Measurements from ENCODE around the gene HINT3.
"Not testable (repeated sequence)": the region's sequence is repeated elsewhere in the genome, so short reads cannot be mapped to it uniquely, and the experiment has no call there.

HINT3 gene

DNA sequence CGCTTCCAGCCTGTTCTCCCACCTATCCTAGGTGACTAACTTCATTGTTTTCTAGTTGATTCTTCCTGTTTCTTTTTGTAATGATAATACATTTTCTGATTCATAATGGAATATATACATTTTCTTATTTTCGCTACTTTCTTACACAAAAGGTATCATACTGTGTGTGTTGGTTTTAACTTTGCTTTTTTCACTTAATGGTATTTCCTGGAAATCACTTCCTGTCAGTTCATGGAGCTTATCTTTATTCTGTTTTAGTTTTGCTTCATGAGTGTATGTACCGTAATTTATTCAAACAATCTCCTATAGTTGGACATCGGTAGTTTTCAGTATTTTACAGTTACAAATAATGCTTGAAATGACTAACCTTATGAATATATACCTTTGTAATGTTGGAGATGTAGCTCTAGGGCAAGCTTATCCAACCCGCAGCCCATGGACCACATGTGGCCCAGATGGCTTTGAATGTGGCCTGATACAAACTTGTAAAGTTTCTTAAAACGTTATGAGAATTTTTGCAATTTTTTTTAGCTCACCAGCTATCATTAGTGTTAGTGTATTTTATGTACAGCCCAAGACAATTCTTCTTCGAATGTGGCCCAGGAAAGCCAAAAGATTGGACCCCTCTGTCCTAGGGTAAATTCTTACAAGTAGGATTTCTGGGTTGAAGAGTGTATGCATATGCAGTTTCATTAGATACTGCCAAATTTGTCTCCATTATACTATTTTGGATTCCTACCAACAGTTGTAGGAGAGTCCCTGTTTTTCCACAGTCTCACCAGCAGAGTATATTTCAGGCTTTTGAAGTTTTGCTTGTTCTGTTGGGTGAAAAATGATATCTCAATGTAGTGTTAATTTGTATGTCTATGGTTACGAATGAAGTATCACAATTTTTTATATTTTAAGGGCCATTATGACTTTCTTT, 46.4 kb downstream of the HINT3 start:
- DNase-seq (ENCODE audit: low read depth): no peak

DNA sequence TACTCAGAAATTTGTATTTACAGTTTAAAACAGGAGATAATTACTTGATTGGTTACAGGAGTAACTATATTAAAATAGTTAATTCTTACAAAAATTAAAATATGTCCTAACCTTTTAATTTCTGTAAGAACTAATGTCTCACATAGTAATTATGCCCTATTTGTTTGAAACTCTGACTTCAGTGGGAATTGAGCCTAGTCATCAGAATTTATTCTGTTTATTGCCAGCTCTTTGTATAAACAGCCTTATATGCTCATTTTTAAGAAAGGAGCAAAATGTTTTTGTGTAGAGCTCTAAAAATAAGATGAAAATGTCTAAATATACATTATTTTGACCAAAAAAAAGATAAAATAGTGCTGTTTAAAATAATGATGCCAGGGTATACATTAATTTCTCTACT, 51.2 kb downstream of the HINT3 start:
- DNase-seq (ENCODE audit: low read depth): no peak

DNA sequence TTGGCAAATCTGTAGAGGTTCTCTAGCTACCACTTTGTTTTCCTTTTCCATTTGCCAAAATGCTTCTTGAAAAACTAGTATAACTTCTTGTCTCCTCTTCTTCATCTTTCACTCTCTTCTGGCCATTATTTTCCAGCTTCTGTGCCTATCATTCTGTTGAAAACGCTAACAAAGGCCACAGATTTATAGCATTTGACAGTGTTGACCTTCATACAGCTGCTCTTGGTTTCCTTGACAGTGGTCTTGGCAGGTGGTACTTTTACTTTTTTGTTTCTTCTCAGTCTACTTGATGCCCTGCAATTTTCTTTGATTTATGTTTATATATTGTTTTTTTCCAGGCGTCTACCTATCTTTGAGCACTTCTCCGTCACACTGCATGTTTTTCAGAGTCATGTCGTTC, 53.5 kb downstream of the HINT3 start:
- no peak for DNase-seq (ENCODE audit: low read depth)

- no peak for DNase-seq (ENCODE audit: low read depth)
Measured at GRCh38 chr6:126015863-126016262, 59.3 kb downstream of the HINT3 start.

- DNase-seq (ENCODE audit: low read depth): no peak
Measured at GRCh38 chr6:126016591-126016990, 60.0 kb downstream of the HINT3 start.

GRCh38 chr6:126017668-126018067, 61.1 kb downstream of the HINT3 start:
- no peak for DNase-seq (ENCODE audit: low read depth)

DNA sequence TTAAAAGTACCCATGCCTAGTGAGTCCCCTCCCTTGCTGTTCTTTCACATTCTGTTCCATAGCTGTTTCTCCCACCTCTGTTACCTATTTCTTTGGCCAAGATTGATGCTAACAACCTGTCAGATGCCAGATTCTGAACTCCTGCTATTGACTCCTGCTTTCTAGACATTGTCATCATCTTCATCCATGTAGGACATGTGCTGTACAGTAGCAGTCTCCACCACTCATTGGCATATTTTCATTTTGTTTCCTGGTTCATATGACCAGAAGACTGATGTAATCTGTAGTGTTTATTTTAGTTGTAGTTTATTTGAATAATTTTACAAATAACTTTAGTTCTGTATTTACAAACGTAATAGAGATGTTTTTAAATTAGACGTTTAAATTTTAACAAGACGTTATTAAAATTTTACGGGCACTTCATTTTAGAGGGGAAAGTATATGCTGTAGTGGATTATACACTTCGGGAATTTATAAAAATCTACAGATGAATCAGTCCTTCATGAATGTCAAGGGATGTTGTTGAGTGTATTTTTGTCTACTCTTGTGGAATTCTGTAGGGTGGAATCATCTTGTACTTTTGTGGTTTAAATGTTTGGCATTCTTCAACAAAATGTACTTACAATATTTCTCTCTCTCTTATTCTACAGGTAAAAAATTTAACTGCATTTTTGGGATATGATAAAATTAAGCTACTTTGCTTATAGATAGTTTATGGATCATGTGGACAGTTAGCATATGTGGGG, 63.9 kb downstream of the HINT3 start:
- DNase-seq (ENCODE audit: low read depth): no peak

- not testable (repeated sequence) for DNase-seq (ENCODE audit: low read depth)
Measured at GRCh38 chr6:126023474-126023873, 66.9 kb downstream of the HINT3 start.

- DNase-seq (ENCODE audit: low read depth): no peak
Measured at GRCh38 chr6:126026001-126026400, 69.4 kb downstream of the HINT3 start.

DNA sequence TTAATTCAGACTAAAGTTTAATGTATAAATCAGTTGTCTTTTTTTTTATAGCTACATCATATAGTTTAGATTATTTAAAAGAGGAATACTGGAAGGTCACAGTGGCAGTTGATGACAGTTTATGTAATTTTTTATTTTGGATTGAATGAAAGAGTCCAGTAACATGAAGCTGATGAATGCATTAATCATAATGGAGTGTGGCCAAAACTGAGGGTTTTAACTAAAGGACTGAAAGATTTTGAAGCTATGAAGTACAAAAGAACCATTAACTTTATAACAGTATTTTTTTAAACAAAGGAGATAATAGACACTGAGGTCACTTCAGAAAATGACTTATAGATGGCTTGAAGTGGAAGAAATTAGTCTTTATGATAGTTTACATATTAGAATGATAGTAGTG, 71.0 kb downstream of the HINT3 start:
- no peak for DNase-seq (ENCODE audit: low read depth)

Data from stimulated activated CD8-positive, alpha-beta memory T cell treated with anti-CD3 and anti-CD28 coated beads, Interleukin-15, amount 100 ng/mL, for 24 hours (primary cell).